HG03378 (cell line): Measurements from ENCODE around the gene SLC6A18.
"Not testable (repeated sequence)": the region's sequence is repeated elsewhere in the genome, so short reads cannot be mapped to it uniquely, and the experiment has no call there.

Source experiments
- ATAC-seq: cut with Tn5 transposase; IDR thresholded peaks from one replicate; pipeline ENCODE4 v1.9.1; 2021; ENCODE audit warnings: mild to moderate bottlenecking, moderate library complexity; ENCODE audit not compliant: unreplicated experiment

The SLC6A18 gene

DNA sequence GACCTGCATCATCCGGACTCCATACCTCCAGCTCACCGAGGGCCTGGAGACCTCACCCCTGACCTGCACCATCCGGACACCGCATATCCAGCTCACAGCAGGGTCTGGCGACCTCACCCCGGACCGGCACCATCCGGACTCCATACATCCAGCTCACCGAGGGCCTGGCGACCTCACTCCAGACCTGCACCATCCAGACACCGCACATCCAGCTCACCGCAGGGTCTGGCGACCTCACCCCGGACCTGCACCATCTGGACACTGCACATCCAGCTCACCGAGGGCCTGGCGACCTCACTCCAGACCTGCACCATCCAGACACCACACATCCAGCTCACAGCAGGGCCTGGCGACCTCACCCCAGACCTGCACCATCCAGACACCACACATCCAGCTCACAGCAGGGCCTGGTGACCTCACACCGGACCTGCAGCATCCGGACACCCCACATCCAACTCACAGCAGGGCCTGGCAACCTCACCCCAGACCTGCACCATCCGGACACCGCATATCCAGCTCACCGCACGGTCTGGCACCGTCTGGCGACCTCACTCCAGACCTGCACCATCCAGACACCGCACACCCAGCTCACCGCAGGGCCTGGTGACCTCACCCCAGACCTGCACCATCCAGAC lies 59.3 kb downstream of the SLC6A18 start:
- ATAC-seq, result not testable (repeated sequence)

- ATAC-seq, result no peak
These were observed 60.0 kb downstream of the SLC6A18 start for GRCh38 chr5:1285141-1285540.

DNA sequence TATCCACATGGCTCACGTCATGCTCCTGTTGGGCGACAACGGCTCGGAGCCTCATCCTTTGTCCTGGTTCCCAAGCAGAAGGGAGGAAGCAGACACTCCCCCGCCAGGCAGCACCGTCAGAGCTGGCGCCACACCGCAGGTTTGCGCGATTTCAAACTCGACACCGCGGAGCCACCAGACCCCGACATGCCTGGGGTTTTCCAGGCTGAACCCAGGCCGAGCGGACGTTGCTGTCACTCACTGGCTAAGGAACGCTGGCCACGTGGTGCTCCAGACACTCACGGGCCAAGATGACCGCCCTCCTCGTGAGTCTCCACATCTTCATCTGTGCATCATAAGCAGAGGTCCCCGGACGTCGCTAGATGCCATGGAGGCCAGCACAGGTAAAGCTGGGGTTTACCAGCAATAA lies 60.7 kb downstream of the SLC6A18 start:
- ATAC-seq, result no peak

- no peak for ATAC-seq
These were observed 63.5 kb downstream of the SLC6A18 start for GRCh38 chr5:1288439-1289335.

DNA sequence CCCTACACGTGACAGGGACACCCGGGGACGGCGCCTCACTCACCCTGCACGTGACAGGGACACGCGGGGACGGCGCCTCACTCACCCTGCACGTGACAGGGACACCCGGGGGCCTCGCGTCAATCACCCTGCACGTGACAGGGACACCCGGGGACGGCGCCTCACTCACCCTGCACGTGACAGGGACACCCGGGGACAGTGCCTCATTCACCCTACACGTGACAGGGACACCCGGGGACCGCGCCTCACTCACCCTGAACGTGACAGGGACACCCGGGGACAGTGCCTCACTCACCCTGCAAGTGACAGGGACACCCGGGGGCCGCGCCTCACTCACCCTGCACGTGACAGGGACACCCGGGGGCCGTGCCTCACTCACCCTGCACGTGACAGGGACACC lies 64.4 kb downstream of the SLC6A18 start:
- ATAC-seq, result not testable (repeated sequence)

DNA sequence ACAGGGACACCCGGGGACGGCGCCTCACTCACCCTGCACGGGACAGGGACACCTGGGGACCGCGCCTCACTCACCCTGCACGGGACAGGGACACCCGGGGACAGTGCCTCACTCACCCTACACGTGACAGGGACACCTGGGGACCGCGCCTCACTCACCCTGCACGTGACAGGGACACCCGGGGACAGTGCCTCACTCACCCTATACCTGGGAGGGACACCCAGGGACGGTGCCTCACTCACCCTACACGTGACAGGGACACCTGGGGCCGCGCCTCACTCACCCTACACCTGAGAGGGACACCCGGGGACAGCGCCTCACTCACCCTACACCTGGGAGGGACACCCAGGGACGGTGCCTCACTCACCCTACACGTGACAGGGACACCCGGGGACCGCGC lies 65.8 kb downstream of the SLC6A18 start:
- ATAC-seq, result not testable (repeated sequence)

DNA sequence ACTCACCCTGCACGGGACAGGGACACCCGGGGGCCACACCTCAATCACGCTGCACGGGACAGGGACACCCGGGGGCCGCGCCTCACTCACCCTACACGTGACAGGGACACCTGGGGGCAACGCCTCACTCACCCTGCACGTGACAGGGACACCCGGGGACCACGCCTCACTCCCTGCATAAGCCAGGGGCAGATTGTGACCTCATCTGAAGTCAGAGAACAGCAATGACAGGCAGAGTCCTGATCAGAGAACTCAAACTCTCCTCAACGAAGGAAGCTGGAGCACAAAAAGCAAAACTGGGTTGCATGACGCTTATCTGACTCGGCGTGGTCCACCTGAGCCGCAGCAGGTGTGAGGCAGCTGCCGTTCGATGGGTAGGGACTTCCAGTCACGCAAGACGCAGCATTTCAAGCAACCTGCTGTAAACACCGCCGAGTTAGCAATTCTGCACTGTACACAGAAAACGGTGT lies 66.5 kb downstream of the SLC6A18 start:
- no peak for ATAC-seq

- no peak for ATAC-seq
These were observed 67.0 kb downstream of the SLC6A18 start for GRCh38 chr5:1292139-1292538.

- no peak for ATAC-seq
These were observed 67.8 kb downstream of the SLC6A18 start for GRCh38 chr5:1292846-1293415.

- no peak for ATAC-seq
These were observed 68.4 kb downstream of the SLC6A18 start for GRCh38 chr5:1293416-1294205.

DNA sequence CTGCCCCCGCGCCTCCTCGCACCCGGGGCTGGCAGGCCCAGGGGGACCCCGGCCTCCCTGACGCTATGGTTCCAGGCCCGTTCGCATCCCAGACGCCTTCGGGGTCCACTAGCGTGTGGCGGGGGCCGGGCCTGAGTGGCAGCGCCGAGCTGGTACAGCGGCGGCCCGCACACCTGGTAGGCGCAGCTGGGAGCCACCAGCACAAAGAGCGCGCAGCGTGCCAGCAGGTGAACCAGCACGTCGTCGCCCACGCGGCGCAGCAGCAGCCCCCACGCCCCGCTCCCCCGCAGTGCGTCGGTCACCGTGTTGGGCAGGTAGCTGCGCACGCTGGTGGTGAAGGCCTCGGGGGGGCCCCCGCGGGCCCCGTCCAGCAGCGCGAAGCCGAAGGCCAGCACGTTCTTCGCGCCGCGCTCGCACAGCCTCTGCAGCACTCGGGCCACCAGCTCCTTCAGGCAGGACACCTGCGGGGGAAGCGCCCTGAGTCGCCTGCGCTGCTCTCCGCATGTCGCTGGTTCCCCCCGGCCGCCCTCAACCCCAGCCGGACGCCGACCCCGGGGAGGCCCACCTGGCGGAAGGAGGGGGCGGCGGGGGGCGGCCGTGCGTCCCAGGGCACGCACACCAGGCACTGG lies 69.1 kb downstream of the SLC6A18 start:
- ATAC-seq, result no peak

GRCh38 chr5:1294835-1295649 lies 69.9 kb downstream of the SLC6A18 start, which contains the start of gene TERT:
TERT (minus strand) TSS chr5:1295068; CDS start chr5:1294989, 79 bp downstream.
- ATAC-seq, result no peak

GRCh38 chr5:1295650-1296037 lies 70.5 kb downstream of the SLC6A18 start:
- ATAC-seq, result no peak
